ENCODE measurements around the gene CARD6.
"Not testable (repeated sequence)": the region's sequence is repeated elsewhere in the genome, so short reads cannot be mapped to it uniquely, and the experiment has no call there.

CARD6 gene

DNA sequence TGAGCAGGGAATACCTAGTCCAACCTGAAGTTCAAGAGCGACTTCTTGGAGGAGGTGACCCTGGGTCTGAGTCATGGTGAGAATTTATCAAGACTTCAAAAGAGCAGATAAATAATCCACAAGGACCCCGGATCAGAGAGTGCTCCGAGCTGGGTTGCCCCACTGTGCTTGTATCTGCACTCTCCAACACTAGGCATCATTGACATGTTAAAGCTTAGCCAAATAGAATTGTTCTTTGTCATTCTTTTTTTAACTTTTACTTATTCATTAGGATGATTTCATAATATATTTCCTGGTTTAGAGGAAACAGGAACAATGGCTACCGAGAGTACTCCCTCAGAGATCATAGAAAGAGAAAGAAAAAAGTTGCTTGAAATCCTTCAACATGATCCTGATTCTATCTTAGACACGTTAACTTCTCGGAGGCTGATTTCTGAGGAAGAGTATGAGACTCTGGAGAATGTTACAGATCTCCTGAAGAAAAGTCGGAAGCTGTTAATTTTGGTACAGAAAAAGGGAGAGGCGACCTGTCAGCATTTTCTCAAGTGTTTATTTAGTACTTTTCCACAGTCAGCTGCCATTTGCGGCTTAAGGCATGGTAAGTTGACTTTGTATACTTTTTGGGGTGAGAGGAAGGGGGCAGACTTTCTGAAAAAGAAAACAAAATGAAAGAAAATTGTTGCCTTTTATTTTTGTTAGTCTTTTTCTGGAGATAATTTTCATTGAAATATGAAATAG, at the start of gene CARD6:
Gene CARD6 (plus strand): TSS at position 300 of the 738 bp plus-strand sequence. CDS start 16 bp downstream, at position 316.
- peak; percentile 16 for DNase-seq (ENCODE audit: low spot score)

DNA sequence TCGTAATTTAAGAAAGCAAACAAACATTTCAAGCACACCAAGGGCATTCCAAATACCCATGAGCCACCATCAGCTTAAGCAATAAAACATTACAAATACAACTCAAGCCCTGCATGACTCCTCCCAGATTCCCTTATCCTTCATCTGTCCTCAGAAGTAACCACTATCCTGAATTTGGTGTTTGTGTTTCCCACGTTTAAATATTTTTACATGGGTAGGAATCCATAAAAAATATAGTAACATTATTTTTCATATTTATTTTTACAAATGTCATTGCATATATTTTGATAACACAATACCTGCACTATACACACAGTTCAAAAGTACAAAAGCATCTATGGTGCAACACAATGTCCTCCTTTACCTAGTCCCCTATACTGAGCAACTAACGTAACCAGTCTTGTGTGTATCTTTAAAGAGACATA, 49.4 kb upstream of the CARD6 start:
- no peak for DNase-seq (ENCODE audit: low spot score)

DNA sequence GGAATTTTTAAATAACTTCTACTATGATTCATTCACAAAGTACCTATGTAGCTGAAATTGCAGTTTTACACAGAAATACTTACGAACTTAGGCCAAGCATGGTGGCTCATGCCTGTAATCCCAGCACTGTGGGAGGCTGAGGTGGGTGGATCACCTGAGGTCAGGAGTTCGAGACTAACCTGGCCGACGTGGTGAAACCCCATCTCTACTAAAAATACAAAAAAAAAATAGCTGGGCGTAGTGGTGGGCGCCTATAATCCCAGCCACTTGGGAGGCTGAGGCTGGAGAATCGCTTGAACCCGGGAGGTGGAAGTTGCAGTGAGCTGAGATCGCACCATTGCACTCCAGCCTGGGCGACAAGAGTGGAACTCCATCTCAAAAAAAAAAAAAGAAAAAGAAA, 48.5 kb upstream of the CARD6 start:
- DNase-seq (ENCODE audit: low spot score) = not testable (repeated sequence)

- DNase-seq (ENCODE audit: low spot score) = not testable (repeated sequence)
These were observed 46.8 kb upstream of the CARD6 start for GRCh38 chr5:40794340-40794739.

- not testable (repeated sequence) for DNase-seq (ENCODE audit: low spot score)
These were observed 46.3 kb upstream of the CARD6 start for GRCh38 chr5:40794877-40795276.

- DNase-seq (ENCODE audit: low spot score) = peak; percentile 37
These were observed 44.7 kb upstream of the CARD6 start for GRCh38 chr5:40796487-40796889.

DNA sequence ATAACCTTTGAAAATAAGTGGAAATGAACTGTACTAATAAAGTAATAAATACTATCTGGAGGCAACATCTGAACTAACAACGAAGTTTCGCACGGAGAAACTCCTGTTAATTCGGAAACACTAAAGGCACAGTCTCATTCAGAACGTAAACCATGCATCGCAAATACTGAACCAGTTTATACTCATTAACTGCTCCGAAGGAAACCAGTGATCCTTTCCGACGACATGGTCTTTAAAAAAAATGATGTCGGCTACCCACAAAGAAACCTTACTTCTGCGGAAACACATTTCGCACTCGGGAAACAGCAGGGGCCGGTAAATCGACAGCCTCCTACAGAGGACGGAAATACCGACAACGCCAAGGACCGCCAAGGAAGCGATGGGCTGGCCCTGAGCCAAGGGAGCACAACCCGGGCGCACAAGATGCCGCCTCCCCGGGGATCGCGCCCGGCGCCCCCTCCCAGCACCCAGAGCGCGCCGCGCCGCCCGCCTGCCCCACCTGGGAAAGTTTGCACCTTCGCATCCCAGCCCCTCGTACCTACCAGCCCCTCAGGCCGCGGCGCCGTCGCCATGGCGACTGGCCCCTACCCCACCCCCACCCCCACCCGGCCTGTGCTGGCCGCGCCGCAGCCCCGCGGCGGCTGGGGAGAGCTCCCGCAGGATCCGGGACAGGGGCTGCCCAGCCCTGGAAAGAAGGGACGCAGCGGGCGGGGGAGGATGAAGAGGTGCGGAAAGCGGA, 43.7 kb upstream of the CARD6 start:
- peak; percentile 64 for DNase-seq (ENCODE audit: low spot score)

DNA sequence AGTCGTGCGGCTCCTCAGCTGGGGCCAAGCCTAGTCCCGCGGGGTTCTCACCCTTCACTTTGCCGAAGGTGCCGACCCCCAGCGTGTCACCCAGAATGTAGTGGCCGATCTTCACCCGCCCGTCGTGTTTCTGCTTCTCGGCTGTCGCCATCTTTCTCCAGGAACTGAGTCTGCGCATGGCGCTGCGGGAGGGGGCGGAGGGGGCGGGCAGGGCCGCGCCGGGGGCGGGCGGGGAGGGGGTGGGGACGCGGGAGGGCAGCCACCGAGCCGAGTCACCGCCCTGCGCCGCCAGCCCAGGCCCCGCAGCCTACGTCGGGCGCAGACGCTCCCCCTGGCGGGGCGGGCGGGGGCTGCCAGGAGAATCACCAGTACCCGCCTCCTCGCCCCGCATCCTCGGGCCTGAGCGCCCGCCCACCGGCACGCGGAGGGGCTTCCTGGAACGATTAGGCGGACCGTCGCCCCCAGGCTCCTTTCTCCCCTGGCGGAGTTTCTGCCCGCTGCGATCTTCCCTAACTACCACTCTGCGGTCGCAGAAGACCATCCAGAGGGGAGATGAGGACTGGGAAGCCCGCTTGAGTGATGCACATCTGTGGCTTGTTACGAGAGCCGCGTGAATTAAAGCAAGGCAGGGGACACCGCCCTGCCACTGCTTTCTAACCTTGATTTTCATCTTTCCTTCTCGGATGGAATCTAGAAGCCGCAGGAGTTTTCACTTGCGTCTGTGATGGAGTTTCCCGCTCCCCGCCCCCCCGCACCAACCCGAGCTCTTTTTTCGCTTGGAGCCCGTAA, 43.0 kb upstream of the CARD6 start, which contains the start of gene PRKAA1:
Gene PRKAA1 (minus strand): TSS at position 363 of the 789 bp plus-strand sequence. CDS start 185 bp downstream, at position 178.
- peak; percentile 99 for DNase-seq (ENCODE audit: low spot score)

- DNase-seq (ENCODE audit: low spot score) = no peak
These were observed 42.4 kb upstream of the CARD6 start for GRCh38 chr5:40798801-40799210.

- DNase-seq (ENCODE audit: low spot score) = no peak
These were observed 41.9 kb upstream of the CARD6 start for GRCh38 chr5:40799258-40799657.

DNA sequence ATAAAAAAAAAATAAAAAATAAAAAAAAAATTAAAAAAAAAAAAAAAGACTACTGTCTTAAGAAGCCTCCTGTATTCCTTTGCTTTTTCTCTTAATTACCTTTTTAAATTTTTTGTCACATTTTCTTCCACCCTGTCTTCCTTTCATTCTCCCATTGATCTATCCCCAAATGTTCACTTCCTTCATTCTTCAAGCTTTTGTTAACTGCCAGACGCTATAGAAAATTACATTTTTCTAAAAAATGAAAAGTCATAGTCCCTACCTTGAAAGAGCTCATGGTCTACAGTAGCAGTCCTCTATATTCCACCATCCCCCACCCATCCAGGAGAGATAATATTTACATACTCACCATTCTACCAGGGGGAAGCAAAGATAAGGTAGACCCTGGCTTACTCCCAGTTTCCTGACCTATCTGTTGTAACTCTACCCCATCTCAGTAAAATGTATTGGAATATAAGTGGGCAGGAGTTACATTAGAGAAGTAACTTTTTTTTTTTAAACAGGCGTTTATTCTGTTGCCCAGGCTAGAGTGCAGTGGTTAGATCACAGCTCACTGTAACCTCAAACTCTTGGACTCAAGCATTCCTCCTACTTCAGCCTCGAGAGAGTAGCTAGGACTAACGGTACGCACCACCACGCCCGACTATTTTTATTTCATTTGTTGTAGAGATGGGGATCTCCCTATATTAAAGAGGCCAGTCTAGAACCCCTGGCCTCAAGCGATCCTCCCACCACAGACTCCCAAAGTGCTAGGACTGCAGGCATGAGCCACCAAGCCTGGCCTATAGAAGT, 39.2 kb upstream of the CARD6 start:
- DNase-seq (ENCODE audit: low spot score) = no peak

GRCh38 chr5:40812125-40812524, 29.0 kb upstream of the CARD6 start:
- no peak for DNase-seq (ENCODE audit: low spot score)

- no peak for DNase-seq (ENCODE audit: low spot score)
These were observed 27.4 kb upstream of the CARD6 start for GRCh38 chr5:40813698-40814281.

- DNase-seq (ENCODE audit: low spot score) = no peak
These were observed 17.7 kb upstream of the CARD6 start for GRCh38 chr5:40823459-40823858.

DNA sequence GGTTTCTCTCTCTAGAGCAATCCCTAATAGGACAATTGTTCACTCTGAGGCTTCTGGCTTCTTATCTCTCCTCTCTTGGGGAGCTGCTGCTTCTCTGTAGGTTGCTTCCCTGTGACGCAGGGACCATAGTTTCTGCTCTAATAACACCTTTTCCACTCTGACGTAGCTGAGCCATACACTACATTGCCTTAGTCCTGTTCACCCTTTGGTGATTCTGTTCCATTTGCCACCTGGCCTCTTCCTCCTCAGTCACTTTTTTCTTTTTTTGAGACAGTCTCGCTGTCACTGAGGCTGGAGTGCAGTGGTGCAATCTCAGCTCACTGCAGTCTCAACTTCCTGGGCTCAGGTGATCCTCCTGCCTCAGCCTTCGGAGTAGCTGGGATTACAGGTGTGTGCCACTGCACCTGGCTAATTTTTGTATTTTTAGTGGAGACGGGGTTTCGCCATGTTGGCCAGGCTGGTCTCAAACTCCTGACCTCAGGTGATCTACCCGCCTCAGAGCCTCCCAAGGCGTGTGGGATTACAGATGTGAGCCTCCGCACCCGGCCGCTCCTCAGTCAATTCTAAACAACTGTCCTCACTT, 15.6 kb upstream of the CARD6 start:
- DNase-seq (ENCODE audit: low spot score) = not testable (repeated sequence)

- no peak for DNase-seq (ENCODE audit: low spot score)
These were observed 14.5 kb upstream of the CARD6 start for GRCh38 chr5:40826489-40827187.

DNA sequence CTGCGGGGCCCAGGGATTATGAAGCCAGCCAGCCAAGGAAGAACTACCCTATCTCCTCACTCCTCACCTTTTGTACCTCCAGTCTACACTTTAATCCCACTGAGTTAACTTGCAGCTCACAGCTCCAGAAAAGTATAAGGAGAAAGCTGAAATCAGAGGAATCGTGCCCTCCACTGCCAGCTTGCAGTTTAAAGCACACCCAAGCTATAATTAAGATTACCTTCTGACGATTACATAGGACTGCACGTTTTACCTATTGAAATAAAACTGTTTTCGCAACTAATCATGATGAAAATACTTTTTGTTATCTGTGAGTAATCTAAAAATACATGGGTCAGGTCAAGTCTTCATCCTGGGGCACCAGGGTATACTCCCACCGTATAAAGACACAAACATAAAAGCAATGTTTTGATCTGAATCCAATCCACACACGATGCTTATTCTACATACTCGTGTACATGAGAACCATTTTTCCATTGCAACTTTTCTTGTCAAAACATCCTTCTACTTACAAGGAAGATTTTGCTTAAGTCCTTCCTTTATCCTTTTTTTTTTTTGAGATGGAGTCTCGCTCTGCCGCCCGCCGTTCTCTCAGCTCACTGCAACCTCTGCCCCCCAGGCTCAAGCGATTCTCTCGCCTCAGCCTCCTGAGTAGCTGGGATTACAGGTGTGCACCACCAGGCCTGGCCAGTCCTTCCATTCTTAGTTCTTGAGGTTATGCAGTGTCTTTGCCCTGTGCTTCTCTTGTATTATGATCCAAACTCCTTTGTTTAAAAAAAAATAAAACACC, 13.8 kb upstream of the CARD6 start:
- no peak for DNase-seq (ENCODE audit: low spot score)

DNA sequence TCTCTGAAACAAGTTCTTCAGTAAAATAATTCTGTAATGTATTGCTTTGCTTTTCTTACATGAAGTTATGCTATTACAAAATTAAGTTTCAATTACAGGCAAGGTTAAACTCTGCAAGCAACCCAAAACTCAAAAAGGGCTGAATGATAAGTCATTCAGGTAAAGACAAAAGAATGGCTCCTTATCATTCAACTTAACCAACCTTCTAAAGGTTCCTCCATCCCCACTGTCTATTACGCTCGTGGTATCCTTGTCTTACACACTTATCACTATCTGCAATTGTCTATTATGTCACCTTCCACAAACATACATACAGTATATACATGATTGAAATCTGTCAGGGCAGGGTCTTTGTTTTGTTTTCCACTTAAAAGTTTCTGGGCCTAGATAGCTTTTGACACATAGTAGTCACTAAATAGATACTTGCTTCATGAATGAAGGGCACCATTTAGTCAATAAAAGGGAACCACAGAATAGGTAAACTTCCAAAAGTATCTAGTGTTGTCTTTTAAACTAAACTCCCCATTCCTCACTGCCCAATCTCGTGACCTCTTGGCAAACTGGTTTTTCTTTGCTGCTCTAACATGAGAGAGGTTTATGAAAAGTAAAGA, 13.0 kb upstream of the CARD6 start:
- DNase-seq (ENCODE audit: low spot score) = no peak

Data from AG20443 (cell line).